Measurements from ENCODE around the gene MMP24. TPM values are rescaled to one million over a fixed set of nuclear protein-coding genes. Genes with fewer than 3 reads are reported as not detected.

Gene MMP24
- polyA plus RNA-seq, 1 of the 3 experiments (the other 2 are of a cell fraction) = 18.1 TPM

GRCh38 chr20:35326021-35326739, 99.7 kb downstream of the MMP24 start (continued):
- TF ChIP-seq, protein P1, sequence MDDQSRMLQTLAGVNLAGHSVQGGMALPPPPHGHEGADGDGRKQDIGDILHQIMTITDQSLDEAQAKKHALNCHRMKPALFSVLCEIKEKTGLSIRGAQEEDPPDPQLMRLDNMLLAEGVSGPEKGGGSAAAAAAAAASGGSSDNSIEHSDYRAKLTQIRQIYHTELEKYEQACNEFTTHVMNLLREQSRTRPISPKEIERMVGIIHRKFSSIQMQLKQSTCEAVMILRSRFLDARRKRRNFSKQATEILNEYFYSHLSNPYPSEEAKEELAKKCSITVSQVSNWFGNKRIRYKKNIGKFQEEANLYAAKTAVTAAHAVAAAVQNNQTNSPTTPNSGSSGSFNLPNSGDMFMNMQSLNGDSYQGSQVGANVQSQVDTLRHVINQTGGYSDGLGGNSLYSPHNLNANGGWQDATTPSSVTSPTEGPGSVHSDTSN (IDR thresholded peaks at IDR 0.05) = no peak
- TF ChIP-seq TCF12 (IDR thresholded peaks at IDR 0.05) = no peak
- no peak for TF ChIP-seq TAF1 (IDR thresholded peaks at IDR 0.05; ENCODE audit: borderline replicate concordance, low read depth, low read length)

Small RNA genes lying within 50 kb of the gene (small RNA-seq; reads per million reads assigned to genes)
- gene MT1P3 = 0 reads per million in 7 experiments
- gene RNA5SP483 = 0 to 2.3 (median 0) reads per million in 7 experiments

Other genes starting within 250 kb of the MMP24 start
- gene TRPC4AP, start 133.9 kb upstream of the MMP24 start, polyA plus RNA-seq (2012; rRNA removed) = 57.4 and 69.6 TPM in 2 replicates
- gene EDEM2, start 79.4 kb upstream of the MMP24 start, polyA plus RNA-seq (2012; rRNA removed) = 30.4 and 34.3 TPM in 2 replicates
- gene PROCR, start 54.6 kb upstream of the MMP24 start, polyA plus RNA-seq (2012; rRNA removed) = 23.5 and 29.5 TPM in 2 replicates
- 52.4 and 53.1 TPM in 2 replicates for gene MMP24OS, start 51.4 kb downstream of the MMP24 start, polyA plus RNA-seq (2012; rRNA removed)
- gene EIF6, start 58.1 kb downstream of the MMP24 start, polyA plus RNA-seq (2012; rRNA removed) = 343 and 356 TPM in 2 replicates
- not detected in 2 replicates for gene FAM83C, start 65.7 kb downstream of the MMP24 start, polyA plus RNA-seq (2012; rRNA removed)
- 41.5 and 55.7 TPM in 2 replicates for gene UQCC1, start 185.3 kb downstream of the MMP24 start, polyA plus RNA-seq (2012; rRNA removed)
- 1.2 and 1.3 TPM in 2 replicates for gene GDF5, start 211.5 kb downstream of the MMP24 start, polyA plus RNA-seq (2012; rRNA removed)
- gene CEP250, start 228.9 kb downstream of the MMP24 start, polyA plus RNA-seq (2012; rRNA removed) = 13.3 and 14.6 TPM in 2 replicates

All from SK-N-SH (cell line).